GM18505 (cell line): Measurements from ENCODE around the gene USP6NL.

ENCODE experiments used
- ATAC-seq: cut with Tn5 transposase; IDR thresholded peaks from one replicate; pipeline ENCODE4 v1.9.1; 2021; ENCODE audit not compliant: unreplicated experiment
- POLR2A ChIP-seq: IDR thresholded peaks from 4 replicates; pipeline ENCODE4 v1.6.1; 2011; ENCODE audit warnings: borderline replicate concordance; ENCODE audit not compliant: insufficient read depth, insufficient read length; ENCODE audit errors: extremely low read depth

USP6NL gene

GRCh38 chr10:11448545-11449244 lies 162.8 kb downstream of the USP6NL start:
- no peak for TF ChIP-seq POLR2A
- ATAC-seq: peak; percentile 82

DNA sequence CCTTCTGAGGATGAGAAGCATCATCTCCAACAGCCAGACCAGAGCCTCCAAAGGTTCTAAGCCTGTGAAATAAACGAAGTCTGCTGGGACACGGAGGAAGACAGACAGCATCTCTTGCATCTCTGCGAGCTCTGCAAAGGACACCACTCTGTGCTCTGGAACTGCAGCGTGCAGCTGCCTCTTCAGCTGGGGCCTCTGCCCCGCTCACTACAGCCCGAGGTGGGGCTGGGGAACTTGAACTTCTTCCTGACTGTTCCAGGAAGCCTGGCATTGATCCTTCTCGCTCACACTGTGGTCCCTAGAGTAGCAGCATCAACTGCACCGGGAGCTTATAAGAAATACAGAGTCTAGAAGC lies 163.3 kb downstream of the USP6NL start:
- peak; percentile 54 for ATAC-seq
- no peak for TF ChIP-seq POLR2A

DNA sequence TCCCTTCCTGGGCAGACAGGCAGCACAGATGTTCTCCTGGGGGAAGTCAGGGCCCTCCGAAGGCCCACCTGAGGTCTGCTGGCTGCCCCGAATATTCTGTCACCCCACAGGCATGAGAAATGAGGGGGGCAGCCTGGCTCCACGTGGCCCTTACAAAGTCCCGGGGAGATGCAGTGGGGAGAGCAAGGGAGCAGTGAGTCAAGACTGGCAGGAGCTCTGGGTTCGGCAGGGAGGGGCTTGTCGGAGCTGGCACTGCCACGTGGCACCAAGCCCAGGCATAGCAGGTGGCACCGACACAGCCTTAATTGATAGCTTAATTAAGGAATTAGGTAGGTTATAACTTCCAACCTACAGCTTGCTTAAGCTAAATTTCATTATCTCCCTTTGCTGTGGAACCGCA lies 163.9 kb downstream of the USP6NL start:
- ATAC-seq: no peak
- no peak for TF ChIP-seq POLR2A

DNA sequence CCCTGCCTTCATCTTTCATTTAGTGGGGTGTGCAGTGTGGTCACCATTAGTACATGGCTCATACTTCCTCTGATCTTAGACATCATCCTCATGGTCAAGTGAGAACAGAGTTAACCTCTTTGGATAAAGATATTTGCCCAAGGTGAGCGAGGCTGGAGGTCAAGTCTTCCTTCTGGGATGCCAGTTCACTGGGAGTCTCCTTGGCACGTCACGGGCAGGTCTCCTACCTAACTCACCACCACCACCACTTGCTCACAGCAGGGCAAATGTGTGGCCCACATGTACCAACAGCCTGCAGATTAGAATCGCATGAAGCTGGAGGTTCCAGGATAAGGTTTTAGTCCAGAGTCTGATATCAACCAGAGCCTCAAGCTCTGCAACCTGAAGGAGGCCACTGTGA lies 164.6 kb downstream of the USP6NL start:
- no peak for ATAC-seq
- no peak for TF ChIP-seq POLR2A

GRCh38 chr10:11446133-11446532 lies 165.3 kb downstream of the USP6NL start:
- ATAC-seq: no peak

DNA sequence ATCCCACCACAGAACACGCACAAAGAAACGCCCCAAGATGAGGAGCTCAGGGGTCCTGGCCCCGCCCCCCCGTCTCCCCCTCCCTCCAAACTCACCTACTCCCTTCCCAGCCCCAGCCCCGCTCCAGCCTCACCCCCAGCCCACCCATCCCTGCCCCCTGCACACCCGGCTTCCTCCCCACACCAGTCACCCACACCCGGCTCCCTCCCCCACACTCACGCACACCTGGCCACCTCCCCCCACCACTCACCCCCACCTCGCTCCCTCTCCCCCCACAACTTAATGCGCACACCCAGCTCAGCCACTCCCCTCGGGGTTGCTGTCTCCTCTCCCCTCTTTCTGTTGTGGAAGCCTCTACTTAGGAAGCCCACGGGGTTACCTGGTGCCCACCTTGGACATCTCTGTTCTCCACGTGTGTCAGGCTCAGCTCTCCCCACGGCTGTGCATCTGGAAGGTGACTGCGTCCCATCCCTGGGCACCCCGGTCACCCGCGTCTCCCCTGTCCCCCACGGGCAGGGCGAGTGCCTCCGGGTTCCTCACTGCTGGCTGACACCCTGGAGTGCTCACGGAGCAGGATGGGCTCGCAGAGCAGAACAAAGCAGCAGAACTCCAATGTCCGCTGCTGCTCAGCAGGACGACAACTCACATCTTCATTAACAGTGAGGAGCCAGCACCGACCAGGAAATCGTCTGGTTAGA lies 166.8 kb downstream of the USP6NL start:
- no peak for TF ChIP-seq POLR2A

More at GRCh38 chr10:11446133-11446532, 165.3 kb downstream of the USP6NL start:
- TF ChIP-seq POLR2A: no peak

GRCh38 chr10:11444155-11444530 lies 167.3 kb downstream of the USP6NL start:
- ATAC-seq: no peak
- TF ChIP-seq POLR2A: no peak

More for the DNA sequence above, 166.8 kb downstream of the USP6NL start:
- ATAC-seq: no peak

DNA sequence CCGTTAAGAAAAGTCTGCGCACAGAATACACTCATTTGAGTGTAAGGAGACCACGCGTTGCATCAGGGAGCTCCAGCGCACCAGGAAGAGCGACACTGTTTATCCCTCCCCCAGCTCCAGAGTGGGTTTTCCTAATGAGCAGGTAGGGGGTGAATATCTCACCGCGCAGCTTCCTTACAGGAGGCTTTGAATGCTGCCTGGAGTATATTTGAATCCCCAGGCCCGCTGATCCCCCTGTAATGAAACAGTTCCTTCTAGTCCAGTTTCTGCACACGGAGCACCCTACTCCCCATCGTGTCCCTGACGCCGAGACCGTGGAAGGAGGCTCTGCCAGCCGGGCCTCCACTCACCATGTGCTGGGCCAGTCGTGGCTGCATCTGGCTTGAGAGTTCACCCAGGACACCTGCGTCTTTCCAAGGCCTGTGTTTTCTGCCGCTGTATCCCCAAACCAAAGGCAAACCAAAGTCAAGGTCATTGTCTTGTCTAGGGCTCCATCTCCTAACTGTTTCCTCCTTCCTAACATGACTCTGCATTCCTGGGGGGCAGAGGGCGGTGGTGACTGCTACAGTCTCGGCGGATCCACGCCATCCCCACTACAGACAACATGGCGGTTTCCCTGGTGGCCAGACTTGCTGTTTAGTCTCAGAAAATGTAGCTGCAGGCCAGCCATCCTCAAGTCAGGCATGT lies 167.8 kb downstream of the USP6NL start:
- no peak for ATAC-seq

DNA sequence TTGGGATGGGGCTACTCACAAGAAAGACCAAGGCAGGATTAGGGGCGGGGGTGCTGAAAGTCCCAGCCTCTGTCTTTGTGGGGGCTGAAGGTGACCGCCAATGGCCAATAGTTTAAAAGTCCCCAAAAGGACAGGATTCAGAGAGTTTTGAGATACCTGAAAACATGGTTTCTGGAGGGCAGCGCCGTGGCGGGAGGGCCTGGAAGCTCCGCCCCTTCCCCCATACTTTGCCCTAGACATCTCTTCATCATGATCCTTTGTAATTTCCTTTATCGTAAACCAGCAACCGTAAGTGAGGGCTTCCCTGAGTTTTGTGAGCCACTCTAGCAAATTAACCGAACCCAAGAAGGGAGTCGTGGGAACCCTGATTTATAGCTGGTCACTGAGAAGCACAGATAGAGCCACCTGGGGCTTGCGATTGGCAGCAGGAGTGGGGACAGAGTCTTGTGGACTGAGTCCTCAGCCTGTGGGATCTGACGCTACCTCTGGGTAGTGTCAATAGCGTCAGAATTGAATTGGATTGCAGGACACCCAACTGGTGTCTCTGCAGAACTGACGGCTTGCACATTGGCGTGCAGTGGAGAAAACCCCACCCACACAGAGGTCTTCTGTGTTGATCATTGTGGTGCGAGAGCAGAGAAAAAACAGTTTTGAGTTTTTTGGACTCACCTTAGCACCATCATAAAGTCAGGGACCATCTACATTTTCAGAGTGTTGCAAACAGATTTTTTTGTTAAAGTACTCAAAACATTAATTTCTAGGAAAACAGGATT lies 169.3 kb downstream of the USP6NL start:
- TF ChIP-seq POLR2A: no peak
- no peak for ATAC-seq

More for the DNA sequence above, 167.8 kb downstream of the USP6NL start:
- no peak for TF ChIP-seq POLR2A

DNA sequence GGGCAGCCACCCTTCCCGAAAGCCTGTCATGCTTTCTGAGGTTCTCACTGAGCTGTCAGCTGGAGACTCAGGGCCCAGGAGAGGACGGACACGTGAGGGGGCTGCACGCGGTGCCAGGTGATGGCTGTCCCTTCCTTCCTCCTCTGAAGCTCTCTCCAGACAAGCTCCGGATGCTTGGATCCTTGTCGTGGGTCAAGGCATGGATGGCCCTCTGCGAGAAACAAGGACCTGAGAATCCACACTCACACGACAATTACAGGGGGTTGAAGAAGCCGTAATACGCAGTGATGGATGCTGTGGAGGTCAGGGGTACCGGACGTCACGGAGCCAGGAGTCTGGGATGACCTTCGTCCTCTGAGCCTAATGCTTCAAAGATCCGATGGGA lies 170.3 kb downstream of the USP6NL start:
- no peak for ATAC-seq
- no peak for TF ChIP-seq POLR2A

DNA sequence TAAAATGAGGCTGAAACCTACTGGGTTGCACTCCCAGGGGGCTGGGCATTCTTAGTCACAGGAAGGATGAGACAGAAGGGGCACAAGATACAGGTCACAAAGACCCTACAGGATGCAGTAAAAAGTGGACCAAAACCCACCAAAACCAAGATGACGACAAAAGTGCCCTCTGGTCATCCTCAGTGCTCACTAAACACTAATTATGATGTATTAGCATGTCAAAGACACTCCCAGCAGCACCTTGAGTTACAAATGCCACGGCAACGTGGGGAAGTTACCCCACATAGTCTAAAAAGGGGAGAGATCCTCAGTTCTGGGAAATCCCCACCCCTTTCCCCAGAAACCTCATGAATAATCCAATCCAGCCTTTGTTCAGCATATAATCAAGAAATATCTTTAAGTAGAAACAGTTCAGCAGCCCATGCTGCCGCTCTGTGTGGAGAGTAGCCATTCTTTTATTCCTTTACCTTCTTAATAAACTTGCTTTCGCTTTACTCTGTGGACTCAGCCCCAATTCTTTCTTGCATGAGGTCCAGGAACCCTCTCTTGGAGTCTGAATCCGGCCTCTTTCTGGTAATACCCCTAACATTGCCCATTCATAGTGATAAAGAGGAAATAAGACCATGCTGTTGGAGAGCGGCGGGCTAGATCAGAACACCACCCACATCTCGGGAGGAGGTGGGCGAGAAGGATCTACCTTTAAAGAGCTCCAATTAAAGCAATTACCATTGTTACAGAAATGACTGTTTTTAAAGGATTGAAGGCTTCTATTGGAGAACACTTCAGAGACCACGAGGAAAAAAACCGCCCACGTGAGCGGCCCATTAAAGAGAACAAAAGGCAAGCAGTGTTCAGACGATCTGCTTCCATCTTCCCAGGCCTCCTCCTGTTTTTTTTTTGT lies 170.9 kb downstream of the USP6NL start:
- ATAC-seq: no peak
- no peak for TF ChIP-seq POLR2A

DNA sequence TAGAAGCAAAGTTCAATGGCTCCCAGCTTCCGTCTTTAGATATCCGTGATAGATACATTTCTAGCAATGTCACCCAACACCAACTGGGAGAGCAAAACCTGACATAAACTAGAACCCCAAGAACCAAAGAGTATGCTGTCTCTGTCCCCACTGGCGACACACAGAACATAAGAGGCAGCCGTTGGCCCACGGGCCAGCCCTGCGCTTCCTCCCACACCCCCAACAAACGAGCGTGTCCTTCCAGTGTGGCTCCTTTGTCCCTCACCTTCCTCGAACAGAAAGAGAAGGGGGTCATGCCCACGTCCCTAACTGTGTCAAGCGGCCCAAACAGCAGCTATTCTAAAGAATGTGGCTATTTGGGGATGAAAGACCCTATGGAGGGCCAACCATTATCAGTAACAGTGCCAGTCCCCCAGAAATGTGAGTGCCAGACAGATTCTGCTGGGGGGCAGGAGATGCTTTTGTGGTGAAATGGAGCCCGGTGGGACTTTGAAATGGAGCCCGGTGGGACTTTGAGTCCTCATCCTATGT lies 171.9 kb downstream of the USP6NL start:
- TF ChIP-seq POLR2A: no peak
- no peak for ATAC-seq
